ENCODE measurements around the gene ZNF236.

DNA sequence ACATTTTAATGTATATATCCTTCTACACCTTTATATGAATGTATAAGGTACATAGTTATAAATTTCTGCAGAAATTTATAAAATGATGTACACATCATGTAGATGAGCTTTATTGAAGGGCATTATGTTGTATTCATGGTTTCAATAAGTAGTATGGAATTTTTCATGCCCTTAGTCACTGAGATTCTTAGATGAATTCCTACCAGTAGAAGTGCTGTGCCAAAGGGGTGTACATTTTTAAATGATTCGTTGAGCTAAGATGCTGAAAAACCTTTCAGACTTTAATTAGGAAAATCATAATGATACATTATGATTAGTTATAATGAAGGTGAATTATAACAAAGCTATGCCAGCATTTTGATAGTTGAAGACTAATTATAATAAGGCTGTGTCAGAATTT is 115.2 kb downstream of the ZNF236 start:
- TF ChIP-seq CTCF (IDR thresholded peaks at IDR 0.05; ENCODE audit: poor library complexity, severe bottlenecking) (no peak), EP300 (conservative IDR thresholded peaks at IDR 0.05; ENCODE audit: poor library complexity, severe bottlenecking) (no peak), EZH2 (IDR thresholded peaks at IDR 0.05; ENCODE audit: borderline replicate concordance, insufficient read depth, low read length, poor library complexity, severe bottlenecking) (no peak), RAD21 (conservative IDR thresholded peaks at IDR 0.05) (no peak), MXI1 (conservative IDR thresholded peaks at IDR 0.05; ENCODE audit: poor library complexity, severe bottlenecking) (no peak), SMC3 (conservative IDR thresholded peaks at IDR 0.05; ENCODE audit: poor library complexity) (no peak), REST (IDR thresholded peaks at IDR 0.05; ENCODE audit: borderline replicate concordance) (no peak), POLR2AphosphoS5 (IDR thresholded peaks at IDR 0.05) (no peak)

Data from neural cell (in vitro differentiated cells).